Skin of body (tissue), 2 donors: ENCODE measurements around the gene ZNF423. TPM values are rescaled to one million over a fixed set of nuclear protein-coding genes. Genes with fewer than 3 reads are reported as not detected.

Experiments
- DNase-seq: peaks from one replicate; lab custom pipeline; 2025; lab: John Stamatoyannopoulos, UW
- total RNA-seq: library from RNA; depleted of rRNA; stranded (reverse); fragments of >200 nt; gene quantifications from one replicate; pipeline ENCODE4 v1.2.3, GENCODE V29; 2014

ZNF423 gene
- total RNA-seq, 1 donor from 2014 or later = 8.0 TPM

- no peak for DNase-seq
These were observed 317.9 kb downstream of the ZNF423 start for GRCh38 chr16:49537924-49538459.

GRCh38 chr16:49534901-49535610 lies 320.9 kb downstream of the ZNF423 start:
- DNase-seq = no peak

- DNase-seq = no peak
These were observed 322.5 kb downstream of the ZNF423 start for GRCh38 chr16:49533422-49533821.

- no peak for DNase-seq
These were observed 323.0 kb downstream of the ZNF423 start for GRCh38 chr16:49532873-49533272.

GRCh38 chr16:49531931-49532840 lies 323.7 kb downstream of the ZNF423 start:
- DNase-seq = no peak

GRCh38 chr16:49531425-49531824 lies 324.5 kb downstream of the ZNF423 start:
- DNase-seq = no peak

- DNase-seq = no peak
These were observed 325.4 kb downstream of the ZNF423 start for GRCh38 chr16:49530427-49530970.

- no peak for DNase-seq
These were observed 326.4 kb downstream of the ZNF423 start for GRCh38 chr16:49529411-49530045.

- no peak for DNase-seq
These were observed 327.0 kb downstream of the ZNF423 start for GRCh38 chr16:49528866-49529288.

GRCh38 chr16:49528060-49528865 lies 327.6 kb downstream of the ZNF423 start:
- peak; percentile 15 for DNase-seq

- no peak for DNase-seq
These were observed 328.3 kb downstream of the ZNF423 start for GRCh38 chr16:49527611-49528010.

- no peak for DNase-seq
These were observed 329.0 kb downstream of the ZNF423 start for GRCh38 chr16:49526860-49527365.

GRCh38 chr16:49524947-49525315 lies 331.0 kb downstream of the ZNF423 start:
- no peak for DNase-seq

- DNase-seq = no peak
These were observed 331.5 kb downstream of the ZNF423 start for GRCh38 chr16:49524216-49524946.

- no peak for DNase-seq
These were observed 332.3 kb downstream of the ZNF423 start for GRCh38 chr16:49523435-49524159.

GRCh38 chr16:49521734-49522325 lies 334.1 kb downstream of the ZNF423 start:
- no peak for DNase-seq

- DNase-seq = no peak
These were observed 335.3 kb downstream of the ZNF423 start for GRCh38 chr16:49520492-49521038.

GRCh38 chr16:49519741-49520140 lies 336.2 kb downstream of the ZNF423 start:
- no peak for DNase-seq
